OCI-LY7 (cell line): Measurements from ENCODE around the gene LGI2. TPM values are rescaled to one million over a fixed set of nuclear protein-coding genes. Genes with fewer than 3 reads are reported as not detected.
"Not testable (repeated sequence)": the region's sequence is repeated elsewhere in the genome, so short reads cannot be mapped to it uniquely, and the experiment has no call there.

ENCODE experiments used
- BruUV-seq: library from RNA; stranded (reverse); fragments of 400-500 nt; replicated peaks from 2 replicates; lab custom pipeline; 2021; lab: Mats Ljungman, UMichigan
- CTCF ChIA-PET: fragments of 300-600 bp; sonication (Branson Sonifier 250); formaldehyde crosslinking; loops from one replicate; lab custom pipeline; 2022; ENCODE audit warnings: antibody characterized with exemption; ENCODE audit not compliant: unreplicated experiment; lab: Charles Lee
- POLR2A ChIA-PET: fragments of 300-600 bp; sonication (Branson Sonifier 250); formaldehyde crosslinking; loops from one replicate; lab custom pipeline; 2022; ENCODE audit warnings: antibody characterized with exemption; lab: Charles Lee
- DNase-seq: peaks from one replicate; pipeline ENCODE4 v3.0.0-alpha.2; 2015; ENCODE audit warnings: low spot score
- H2AFZ ChIP-seq: fragments of 200-600 bp; sonication (generic), shearing (Covaris generic); 2 replicates; pipeline ENCODE4 v1.6.1; 2014; ENCODE audit warnings: mild to moderate bottlenecking, antibody characterized with exemption, low read length, moderate library complexity
- H3K27ac ChIP-seq: fragments of 200-600 bp; sonication (generic); 2 replicates; pipeline ENCODE4 v1.5.1; 2014; ENCODE audit warnings: mixed run types, low read depth, mild to moderate bottlenecking, moderate library complexity, low read length, inconsistent platforms; ENCODE audit not compliant: poor library complexity, severe bottlenecking
- H3K36me3 ChIP-seq: fragments of 200-600 bp; sonication (generic); 2 replicates; pipeline ENCODE4 v1.6.1; 2014; ENCODE audit warnings: mild to moderate bottlenecking, antibody characterized with exemption, low read length, moderate library complexity, mixed read lengths; ENCODE audit not compliant: insufficient read depth
- H3K4me1 ChIP-seq: fragments of 200-600 bp; sonication (generic); 2 replicates; pipeline ENCODE4 v1.5.1; 2014; ENCODE audit warnings: mild to moderate bottlenecking, low read length; ENCODE audit not compliant: insufficient read depth, poor library complexity, severe bottlenecking
- H3K4me2 ChIP-seq: fragments of 200-600 bp; sonication (generic); 2 replicates; pipeline ENCODE4 v1.6.1; 2014; ENCODE audit warnings: mild to moderate bottlenecking, low read length
- H3K4me3 ChIP-seq: fragments of 200-600 bp; sonication (generic); 2 replicates; pipeline ENCODE4 v1.5.1; 2014; ENCODE audit warnings: mild to moderate bottlenecking, low read depth, low read length; ENCODE audit not compliant: poor library complexity, severe bottlenecking
- H3K79me2 ChIP-seq: fragments of 200-600 bp; sonication (generic); 2 replicates; pipeline ENCODE4 v1.6.1; 2016; ENCODE audit warnings: low read depth, mild to moderate bottlenecking, low read length, moderate library complexity, mixed read lengths; ENCODE audit not compliant: insufficient read depth
- H3K9me2 ChIP-seq: fragments of 200-600 bp; sonication (generic); 2 replicates; pipeline ENCODE4 v1.6.1; 2016; ENCODE audit warnings: mild to moderate bottlenecking, low read length, mixed read lengths; ENCODE audit not compliant: insufficient read depth
- H3K9me3 ChIP-seq: fragments of 200-600 bp; sonication (generic); 2 replicates; pipeline ENCODE4 v1.6.1; 2014; ENCODE audit warnings: mild to moderate bottlenecking, mixed run types, low read length, mixed read lengths
- H4K20me1 ChIP-seq: fragments of 200-600 bp; sonication (generic); 2 replicates; pipeline ENCODE4 v1.6.1; 2014; ENCODE audit warnings: mild to moderate bottlenecking, antibody characterized with exemption, low read length, moderate library complexity, mixed read lengths; ENCODE audit not compliant: insufficient read depth
- EZH2phosphoT487 ChIP-seq: fragments of 200-600 bp; sonication (generic); IDR thresholded peaks from 2 replicates; pipeline ENCODE4 v1.6.1; 2018; ENCODE audit warnings: low read depth, borderline replicate concordance, mild to moderate bottlenecking, mixed run types, antibody characterized with exemption, low read length, moderate library complexity, mixed read lengths
- intact Hi-C: fragments of 100-400 bp; cut with micrococcal nuclease; formaldehyde crosslinking; loops from one replicate; pipeline ENCODE4 v1.10.0; 2022; ENCODE audit not compliant: unreplicated experiment
- total RNA-seq, 2 experiments: library from RNA; depleted of rRNA in 1 of 2; stranded (reverse); fragments of >200 nt in 1 of 2; shearing (Covaris generic) in 1 of 2; gene quantifications; 2 replicates each; pipeline ENCODE4 v1.2.3, GENCODE V29; 2014 to 2022
- TF ChIP-seq, protein P1 (sequence below): fragments of 200-600 bp; sonication (generic); conservative IDR thresholded peaks from 2 replicates; pipeline ENCODE4 v1.5.1; 2014; ENCODE audit warnings: mild to moderate bottlenecking, antibody characterized with exemption, low read length, moderate library complexity, mixed read lengths

The LGI2 gene
- total RNA-seq, 2 experiments from 2014 or later: not detected

DNA sequence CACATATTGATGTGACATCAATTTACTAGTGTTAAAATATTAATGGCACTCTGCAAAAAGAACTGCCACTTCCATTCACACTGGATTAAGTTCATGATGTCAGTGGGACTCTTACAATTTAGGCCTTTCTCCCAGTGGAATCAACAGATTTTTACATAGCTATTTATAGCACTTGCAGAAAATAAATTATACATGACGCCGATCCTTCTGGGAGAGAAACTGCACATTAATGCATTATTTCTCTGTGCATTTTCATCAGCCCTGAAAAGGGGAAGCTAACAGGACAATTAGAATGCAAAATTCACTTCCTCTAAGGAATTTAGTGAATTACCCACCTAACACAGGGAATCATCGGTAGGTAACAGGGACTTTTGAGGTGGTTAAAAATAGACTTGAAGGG is 15.7 kb downstream of the LGI2 start:
- Histone ChIP-seq H4K20me1 (no peaks in the 10 kb centered on the region), H3K9me3 (no peaks in the 10 kb centered on the region), H3K79me2 (no peaks in the 10 kb centered on the region), H3K4me2 (no peak overlapping the region), H3K36me3 (no peaks in the 10 kb centered on the region), H3K4me1 (no peaks in the 10 kb centered on the region), H3K4me3 (no peak overlapping the region), H3K27ac (no peak overlapping the region), H3K9me2 (no peaks in the 10 kb centered on the region), H2AFZ (no peak overlapping the region)
- ChIA-PET CTCF (no interaction called here), POLR2A (interaction anchor here (0.8 kb wide), 1 partner anchor 70 kb away, joined by 3 read pairs; no protein-coding TSS in a partner anchor)
- no peak for TF ChIP-seq EZH2phosphoT487
- TF ChIP-seq, protein P1, sequence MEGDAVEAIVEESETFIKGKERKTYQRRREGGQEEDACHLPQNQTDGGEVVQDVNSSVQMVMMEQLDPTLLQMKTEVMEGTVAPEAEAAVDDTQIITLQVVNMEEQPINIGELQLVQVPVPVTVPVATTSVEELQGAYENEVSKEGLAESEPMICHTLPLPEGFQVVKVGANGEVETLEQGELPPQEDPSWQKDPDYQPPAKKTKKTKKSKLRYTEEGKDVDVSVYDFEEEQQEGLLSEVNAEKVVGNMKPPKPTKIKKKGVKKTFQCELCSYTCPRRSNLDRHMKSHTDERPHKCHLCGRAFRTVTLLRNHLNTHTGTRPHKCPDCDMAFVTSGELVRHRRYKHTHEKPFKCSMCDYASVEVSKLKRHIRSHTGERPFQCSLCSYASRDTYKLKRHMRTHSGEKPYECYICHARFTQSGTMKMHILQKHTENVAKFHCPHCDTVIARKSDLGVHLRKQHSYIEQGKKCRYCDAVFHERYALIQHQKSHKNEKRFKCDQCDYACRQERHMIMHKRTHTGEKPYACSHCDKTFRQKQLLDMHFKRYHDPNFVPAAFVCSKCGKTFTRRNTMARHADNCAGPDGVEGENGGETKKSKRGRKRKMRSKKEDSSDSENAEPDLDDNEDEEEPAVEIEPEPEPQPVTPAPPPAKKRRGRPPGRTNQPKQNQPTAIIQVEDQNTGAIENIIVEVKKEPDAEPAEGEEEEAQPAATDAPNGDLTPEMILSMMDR: no peak
- intact Hi-C loops: no loop called here
- BruUV-seq: no TSS peak
- DNase-seq: no peak

DNA sequence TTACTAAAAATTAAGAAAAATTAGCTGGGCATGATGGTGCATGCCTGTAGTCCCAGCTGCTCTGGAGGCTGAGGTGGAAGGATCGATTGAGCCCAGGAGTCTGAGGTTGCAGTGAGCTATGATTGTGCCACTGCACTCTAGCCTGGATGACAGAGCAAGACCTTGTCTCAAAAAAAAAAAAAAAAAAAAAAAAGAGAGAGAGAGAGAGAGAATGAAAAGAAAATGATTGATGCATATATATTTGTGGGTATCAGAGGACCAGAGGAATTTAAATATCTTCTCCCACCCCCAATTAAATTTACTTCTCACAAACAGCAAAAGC is 16.1 kb downstream of the LGI2 start:
- POLR2A ChIA-PET: interaction anchor here (0.7 kb wide), 1 partner anchor 1555 kb away, joined by 4 read pairs; no protein-coding TSS in a partner anchor
- intact Hi-C loops, H3K4me2 ChIP-seq, H3K36me3 ChIP-seq, H4K20me1 ChIP-seq, BruUV-seq, H3K79me2 ChIP-seq, CTCF ChIA-PET, H3K27ac ChIP-seq, H3K4me1 ChIP-seq, H3K9me3 ChIP-seq, H2AFZ ChIP-seq, H3K9me2 ChIP-seq, H3K4me3 ChIP-seq, DNase-seq: not testable (repeated sequence)

DNA sequence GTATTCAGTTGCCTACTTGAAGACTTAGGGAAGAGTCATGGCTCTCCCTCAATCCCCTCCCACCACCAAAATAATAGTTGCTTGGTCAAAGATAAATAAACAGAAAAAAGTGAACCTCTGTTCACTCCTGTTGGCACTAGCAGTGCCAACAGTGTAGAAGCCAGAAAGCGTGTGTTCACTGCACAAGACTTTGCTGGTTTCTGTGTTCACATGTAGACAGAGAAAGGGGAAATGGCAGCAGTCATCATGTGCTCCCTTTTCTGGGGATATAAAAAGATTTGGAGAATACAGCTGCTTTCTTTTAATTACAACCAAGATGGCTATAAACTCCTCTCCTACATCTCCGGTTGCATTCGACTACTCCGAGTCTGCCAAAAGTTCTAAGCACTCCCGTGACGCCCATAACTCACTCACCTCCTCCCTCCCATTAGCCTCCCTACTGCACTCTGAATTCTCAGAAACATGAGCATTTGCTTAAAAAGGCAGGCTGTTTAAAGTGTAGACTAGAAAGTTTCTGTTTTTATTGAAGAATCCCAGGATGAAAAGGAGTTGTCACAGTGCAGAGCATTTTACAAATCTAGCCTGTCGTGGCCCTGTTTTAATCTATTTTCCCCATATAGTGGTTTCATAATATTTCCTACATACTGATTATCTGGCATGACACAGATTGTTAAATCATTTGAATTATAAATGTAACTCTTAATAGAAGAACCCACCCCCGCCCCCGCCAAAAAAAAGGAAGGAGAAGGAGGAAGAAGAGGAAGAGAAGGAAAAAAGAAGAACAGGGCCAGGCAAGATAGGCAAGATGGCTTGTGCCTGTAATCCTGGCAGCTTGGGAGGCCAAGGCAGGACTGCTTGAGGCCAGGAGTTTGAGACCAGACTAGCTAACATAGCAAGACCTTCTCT is 16.7 kb downstream of the LGI2 start:
- H4K20me1 ChIP-seq: no peaks in the 10 kb centered on the region
- H2AFZ ChIP-seq: no peak overlapping the region
- BruUV-seq: no TSS peak
- no peaks in the 10 kb centered on the region for H3K36me3 ChIP-seq
- no peak overlapping the region for H3K4me3 ChIP-seq
- intact Hi-C loops: no loop called here
- H3K9me3 ChIP-seq: no peaks in the 10 kb centered on the region
- H3K4me1 ChIP-seq: no peaks in the 10 kb centered on the region
- no peaks in the 10 kb centered on the region for H3K9me2 ChIP-seq
- POLR2A ChIA-PET: interaction anchor here (0.7 kb wide), 1 partner anchor 1554 kb away, joined by 4 read pairs; no protein-coding TSS in a partner anchor
- H3K79me2 ChIP-seq: no peaks in the 10 kb centered on the region
- H3K27ac ChIP-seq: no peak overlapping the region
- no peak overlapping the region for H3K4me2 ChIP-seq
- TF ChIP-seq, protein P1: no peak
- TF ChIP-seq EZH2phosphoT487: no peak
- DNase-seq: no peak
- CTCF ChIA-PET: no interaction called here
